ENCODE results near the gene PRX.

Gene PRX

DNA sequence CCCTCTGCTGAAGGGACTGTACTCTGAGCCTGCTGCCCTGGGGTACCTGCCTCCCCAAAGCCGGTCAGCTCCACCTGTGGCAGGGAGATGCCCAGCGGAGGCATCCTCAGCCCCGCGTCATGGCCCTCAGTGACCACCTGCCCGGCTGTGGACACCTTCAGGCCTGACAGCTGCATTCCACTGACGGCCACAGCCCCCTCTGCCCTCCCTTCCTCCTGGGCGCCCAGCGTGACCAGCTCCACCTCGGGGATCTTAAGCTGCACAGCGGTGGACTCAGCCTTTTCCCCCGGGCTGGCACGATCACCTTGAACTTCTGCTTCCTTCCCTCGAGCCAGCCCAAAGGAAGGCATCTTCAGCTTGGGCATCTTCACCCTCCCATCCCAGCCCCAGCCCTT is 18.4 kb downstream of the PRX start:
- TF ChIP-seq, protein P1, sequence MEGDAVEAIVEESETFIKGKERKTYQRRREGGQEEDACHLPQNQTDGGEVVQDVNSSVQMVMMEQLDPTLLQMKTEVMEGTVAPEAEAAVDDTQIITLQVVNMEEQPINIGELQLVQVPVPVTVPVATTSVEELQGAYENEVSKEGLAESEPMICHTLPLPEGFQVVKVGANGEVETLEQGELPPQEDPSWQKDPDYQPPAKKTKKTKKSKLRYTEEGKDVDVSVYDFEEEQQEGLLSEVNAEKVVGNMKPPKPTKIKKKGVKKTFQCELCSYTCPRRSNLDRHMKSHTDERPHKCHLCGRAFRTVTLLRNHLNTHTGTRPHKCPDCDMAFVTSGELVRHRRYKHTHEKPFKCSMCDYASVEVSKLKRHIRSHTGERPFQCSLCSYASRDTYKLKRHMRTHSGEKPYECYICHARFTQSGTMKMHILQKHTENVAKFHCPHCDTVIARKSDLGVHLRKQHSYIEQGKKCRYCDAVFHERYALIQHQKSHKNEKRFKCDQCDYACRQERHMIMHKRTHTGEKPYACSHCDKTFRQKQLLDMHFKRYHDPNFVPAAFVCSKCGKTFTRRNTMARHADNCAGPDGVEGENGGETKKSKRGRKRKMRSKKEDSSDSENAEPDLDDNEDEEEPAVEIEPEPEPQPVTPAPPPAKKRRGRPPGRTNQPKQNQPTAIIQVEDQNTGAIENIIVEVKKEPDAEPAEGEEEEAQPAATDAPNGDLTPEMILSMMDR (IDR thresholded peaks at IDR 0.05): no peak
- Mint-ChIP-seq H3K4me1 (peaks cover 23% of the 10 kb centered on the region), H3K4me3 (no peak overlapping the region), H3K9me3 (no peaks in the 10 kb centered on the region), H3K36me3 (ENCODE audit: low read depth) (no peaks in the 10 kb centered on the region), H3K27ac (no peak overlapping the region), H3K27me3 (ENCODE audit: low read depth, poor library complexity) (peaks cover 15% of the 10 kb centered on the region)
- DNase-seq: peak; percentile 49

DNA sequence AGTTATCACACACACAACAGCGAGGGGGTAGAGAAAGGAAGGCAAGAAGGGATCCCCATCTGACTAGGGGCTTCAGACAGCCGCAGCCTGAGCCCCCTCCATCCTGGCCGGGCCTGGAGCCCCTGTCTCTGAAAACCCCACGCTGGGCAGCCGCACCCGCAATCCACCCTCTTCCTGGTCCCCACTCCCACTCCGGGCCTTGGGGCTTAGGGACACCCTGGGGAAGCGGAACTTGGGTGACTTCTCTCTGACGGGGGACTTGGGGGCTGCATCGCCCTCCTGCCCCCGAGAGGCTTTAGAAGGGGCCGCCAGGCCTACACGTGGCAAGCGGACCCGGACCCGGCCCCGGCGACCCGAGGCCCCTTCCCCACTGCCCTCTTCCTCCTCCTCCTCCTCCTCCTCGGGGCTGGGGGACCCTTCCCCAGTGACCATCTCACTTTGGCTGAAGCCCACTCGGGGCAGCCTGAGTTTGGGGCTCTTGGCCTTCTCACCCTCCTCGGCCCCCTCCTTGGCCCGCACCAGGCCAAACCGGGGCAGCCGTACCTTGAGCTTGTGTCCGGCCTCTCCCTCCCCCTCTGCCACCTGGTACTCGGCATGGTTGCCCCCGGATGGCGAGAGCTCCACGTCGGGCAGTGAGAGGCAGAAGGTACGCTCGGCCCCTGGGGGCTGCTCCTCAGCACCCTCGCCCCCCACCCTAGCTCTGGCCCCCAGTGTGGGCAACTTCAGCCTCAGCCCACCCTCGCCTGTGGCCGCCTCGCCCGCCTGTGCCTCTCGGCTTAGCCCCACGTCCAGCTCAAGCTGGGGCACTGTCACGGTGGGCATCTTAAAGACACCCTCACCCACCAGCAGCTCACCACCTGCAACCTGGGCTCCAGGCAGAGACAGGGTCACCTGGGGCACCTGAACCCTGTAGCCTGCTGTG is 19.0 kb downstream of the PRX start:
- Mint-ChIP-seq H3K9me3 (no peaks in the 10 kb centered on the region), H3K27me3 (ENCODE audit: low read depth, poor library complexity) (peaks cover 9% of the 10 kb centered on the region), H3K36me3 (ENCODE audit: low read depth) (no peaks in the 10 kb centered on the region), H3K27ac (no peak overlapping the region), H3K4me1 (peaks cover 16% of the 10 kb centered on the region), H3K4me3 (no peak overlapping the region)
- DNase-seq: no peak
- TF ChIP-seq, protein P1 (IDR thresholded peaks at IDR 0.05): no peak

DNA sequence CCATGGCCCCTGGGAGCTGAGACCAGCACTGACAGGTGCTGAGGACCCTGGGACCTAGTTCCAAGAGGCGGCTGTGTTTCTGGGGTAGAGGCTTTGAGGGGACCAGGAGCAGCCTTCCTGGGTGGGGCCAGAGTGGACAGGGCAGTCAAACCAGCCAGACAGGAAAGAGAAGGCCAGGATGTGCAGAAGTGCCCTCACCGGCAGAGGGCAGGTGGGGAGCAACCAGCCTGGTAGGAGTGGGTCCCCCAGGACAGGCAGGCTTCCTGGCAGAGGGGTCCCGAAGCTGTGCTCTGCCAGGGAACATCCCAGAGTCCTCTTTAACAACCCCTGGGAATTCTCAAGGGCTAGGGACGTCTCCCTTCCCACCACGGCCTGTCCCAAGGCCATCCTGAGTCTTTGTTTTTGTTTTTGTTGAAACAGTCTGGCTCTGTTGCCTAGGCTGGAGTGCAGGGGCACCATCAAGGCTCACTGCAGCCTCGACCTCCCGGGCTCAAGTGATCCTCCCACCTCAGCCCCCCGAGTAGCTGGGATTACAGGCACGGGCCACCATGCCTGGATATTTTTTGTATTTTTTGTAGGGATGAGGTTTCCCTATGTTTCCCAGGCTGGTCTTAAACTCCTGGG is 20.2 kb downstream of the PRX start:
- Mint-ChIP-seq H3K9me3 (no peaks in the 10 kb centered on the region), H3K36me3 (ENCODE audit: low read depth) (no peaks in the 10 kb centered on the region), H3K4me1 (peaks cover 12% of the 10 kb centered on the region), H3K27ac (no peak overlapping the region), H3K27me3 (ENCODE audit: low read depth, poor library complexity) (peaks cover 11% of the 10 kb centered on the region), H3K4me3 (no peak overlapping the region)
- DNase-seq: no peak
- TF ChIP-seq, protein P1 (IDR thresholded peaks at IDR 0.05): no peak

DNA sequence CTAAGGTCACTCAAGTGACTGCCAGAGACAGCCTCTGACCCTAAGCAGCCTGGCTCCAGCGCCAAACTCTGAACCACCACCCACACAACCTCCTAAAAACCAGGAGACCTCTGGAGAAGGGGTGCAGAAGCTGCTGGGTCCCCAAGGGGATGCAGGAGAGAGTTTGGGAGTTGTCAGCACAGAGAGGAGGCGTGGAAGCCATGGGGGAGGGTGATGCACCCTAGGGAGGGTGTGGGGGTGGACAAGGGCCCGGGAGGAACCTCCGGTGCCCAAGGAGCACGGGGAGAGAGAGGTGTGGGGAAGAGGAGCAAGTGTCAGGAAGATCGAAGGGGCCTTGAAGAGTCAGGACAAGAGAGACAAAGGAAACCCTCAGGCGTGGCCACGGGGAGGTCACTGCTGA is 21.1 kb downstream of the PRX start:
- DNase-seq: no peak
- Mint-ChIP-seq H3K27ac (no peak overlapping the region), H3K4me3 (no peak overlapping the region), H3K27me3 (ENCODE audit: low read depth, poor library complexity) (peaks cover 14% of the 10 kb centered on the region), H3K36me3 (ENCODE audit: low read depth) (no peaks in the 10 kb centered on the region), H3K9me3 (no peaks in the 10 kb centered on the region), H3K4me1 (peaks cover 12% of the 10 kb centered on the region)
- TF ChIP-seq, protein P1 (IDR thresholded peaks at IDR 0.05): no peak

DNA sequence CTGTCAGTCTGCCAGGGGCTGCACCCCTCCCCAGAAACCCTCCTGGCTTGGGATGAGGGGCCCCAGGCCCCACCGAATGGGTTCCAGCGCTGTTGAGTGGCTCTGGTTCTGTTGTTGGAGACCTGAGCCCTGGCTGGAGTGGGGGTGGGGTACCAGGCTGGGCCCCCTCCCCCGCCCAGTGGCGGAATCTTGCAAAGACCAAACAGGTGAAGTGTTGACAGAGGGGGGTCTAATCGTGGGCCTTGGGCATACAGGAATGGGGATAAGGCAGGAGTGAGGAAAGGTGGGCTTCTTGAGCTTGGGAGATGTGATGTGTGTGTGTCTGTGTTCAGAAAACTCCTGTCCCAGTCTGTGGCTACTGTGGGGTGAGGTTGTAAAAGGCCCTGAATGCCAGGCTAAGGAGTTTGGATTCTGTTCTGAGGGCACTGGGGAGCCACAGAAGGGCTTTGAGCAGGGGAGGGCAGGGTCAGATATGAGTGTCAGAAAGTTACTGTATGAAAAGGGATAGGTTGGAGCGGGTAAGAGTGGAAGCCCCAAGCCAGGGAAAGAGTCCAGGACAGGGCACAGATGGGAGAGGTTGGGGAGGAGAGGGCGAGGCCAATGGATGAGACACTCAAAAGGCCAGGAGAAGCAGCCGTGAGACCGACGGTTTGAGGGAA is 23.0 kb downstream of the PRX start, which contains the start of gene HIPK4:
HIPK4 (minus strand) TSS at position 98 of the 659 bp plus-strand sequence. CDS start 279 bp downstream, outside the sequence.
- Mint-ChIP-seq H3K27ac (no peak within 1 kb of the TSS), H3K27me3 (ENCODE audit: low read depth, poor library complexity) (peaks cover 13% of the 10 kb centered on the region), H3K9me3 (no peaks in the 10 kb centered on the region), H3K36me3 (ENCODE audit: low read depth) (no peaks in the 10 kb centered on the region), H3K4me1 (peaks cover 12% of the 10 kb centered on the region), H3K4me3 (no peak within 1 kb of the TSS)
- TF ChIP-seq, protein P1 (IDR thresholded peaks at IDR 0.05): no peak
- DNase-seq: no peak

Measured in nephron progenitor cell (in vitro differentiated cells).